Measurements from ENCODE around the gene KDM4B. TPM values are rescaled to one million over a fixed set of nuclear protein-coding genes. Genes with fewer than 3 reads are reported as not detected.

Gene KDM4B
- total RNA-seq, 1 experiment from 2014 or later = 43.7 TPM

GRCh38 chr19:5112175-5112574 is 143.3 kb downstream of the KDM4B start:
- Histone ChIP-seq H3K79me2 (ENCODE audit: insufficient read depth, low read length) (no peaks in the 10 kb centered on the region), H4K5ac (ENCODE audit: insufficient read length, low read depth, low read length) (no peak overlapping the region), H2BK20ac (ENCODE audit: low read depth, low read length, poor library complexity, severe bottlenecking) (no peak overlapping the region), H2AFZ (ENCODE audit: low read length) (no peak overlapping the region), H4K91ac (ENCODE audit: insufficient read length, low read depth, low read length) (no peak overlapping the region), H3K79me1 (ENCODE audit: insufficient read depth, low read depth, low read length, poor library complexity, severe bottlenecking) (no peaks in the 10 kb centered on the region), H3K23me2 (ENCODE audit: insufficient read length, low read depth, low read length, poor library complexity, severe bottlenecking) (no peaks in the 10 kb centered on the region), H2BK12ac (ENCODE audit: insufficient read length, low read depth, low read length) (no peak overlapping the region), H3K9me3 (ENCODE audit: control insufficient read depth, low read depth, low read length) (no peaks in the 10 kb centered on the region), H2BK5ac (ENCODE audit: insufficient read length, low read length) (no peak overlapping the region), H3K18ac (ENCODE audit: insufficient read length, low read depth, low read length) (no peak overlapping the region), H3K14ac (ENCODE audit: insufficient read depth, low read length) (no peak overlapping the region), H3K27ac (ENCODE audit: insufficient read length, low read depth, low read length) (no peak overlapping the region), H2BK15ac (ENCODE audit: low read depth, low read length) (no peak overlapping the region), H3K23ac (ENCODE audit: insufficient read length, low read depth, low read length) (no peak overlapping the region), H3K4me1 (ENCODE audit: insufficient read depth, low read length) (peaks cover 4% of the 10 kb centered on the region; the same call in 1 of the 2 replicates), H3K4ac (ENCODE audit: low read depth, low read length) (no peak overlapping the region), H3K27me3 (ENCODE audit: insufficient read depth, low read length) (no peaks in the 10 kb centered on the region), H3K9ac (ENCODE audit: extremely low read depth, insufficient read length, low read length) (no peak overlapping the region), H4K20me1 (ENCODE audit: control insufficient read depth, insufficient read depth, insufficient read length) (no peaks in the 10 kb centered on the region), H3K4me2 (ENCODE audit: insufficient read depth, insufficient read length, low read length) (no peak overlapping the region), H3K56ac (ENCODE audit: insufficient read length, low read depth, low read length) (no peak overlapping the region), H2AK5ac (ENCODE audit: insufficient read length, low read length) (no peak overlapping the region), H3T11ph (ENCODE audit: low read length) (no peak overlapping the region), H4K8ac (replicated peaks; ENCODE audit: insufficient read length, low read depth, low read length) (no peak overlapping the region), H2BK120ac (ENCODE audit: low read depth, low read length, poor library complexity, severe bottlenecking) (no peak overlapping the region)
- WGBS (ENCODE audit: extremely low coverage, insufficient read length, low lambda C conversion rate) = no CpG with 5 or more reads among the region's 6 CpGs
- H3K4me1 Mint-ChIP-seq = peaks cover 32 to 61% of the 10 kb centered on the region in 2 experiments
- H3K4me3 Mint-ChIP-seq = no peak overlapping the region
- DNase-seq = no peak
- H3K9me3 Mint-ChIP-seq = peaks cover 5 to 6% of the 10 kb centered on the region in 2 experiments; a peak in 4 of 5 replicates
- no peak for TF ChIP-seq CTCF (conservative IDR thresholded peaks at IDR 0.05)
- no peaks in the 10 kb centered on the region; the same call in 1 of the 2 replicates for H3K27me3 Mint-ChIP-seq (ENCODE audit: low read depth)
- H3K36me3 Mint-ChIP-seq (ENCODE audit: insufficient read depth in 1 of 3, low read depth in 3 of 3) = peaks cover 16 to 31% (median 28%) of the 10 kb centered on the region in 3 experiments
- peak overlapping the region; percentile 50 to 94 (median 85); a peak in 5 of 7 replicates for H3K27ac Mint-ChIP-seq
